Measurements from ENCODE around the gene BCL7C.

DNA sequence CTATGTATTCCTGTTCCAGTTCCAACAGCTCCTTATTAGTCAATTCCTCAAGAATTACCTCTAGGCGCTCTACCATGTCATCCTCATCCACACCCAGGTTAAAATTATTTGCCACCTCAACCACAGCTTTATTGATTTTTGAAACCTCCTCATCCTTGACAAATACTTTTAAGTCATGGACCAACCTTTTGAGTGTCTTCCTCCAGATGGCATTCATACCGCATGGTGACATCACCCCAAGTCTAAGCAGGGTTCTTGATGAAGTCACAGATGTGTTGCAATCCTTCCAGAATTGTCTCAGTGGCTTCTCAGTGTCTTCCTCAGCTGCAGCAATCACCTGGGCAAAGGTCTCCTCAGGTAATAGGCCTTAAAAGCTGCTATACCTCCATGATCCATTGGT, 40.1 kb downstream of the BCL7C start:
- TF ChIP-seq, protein P1, sequence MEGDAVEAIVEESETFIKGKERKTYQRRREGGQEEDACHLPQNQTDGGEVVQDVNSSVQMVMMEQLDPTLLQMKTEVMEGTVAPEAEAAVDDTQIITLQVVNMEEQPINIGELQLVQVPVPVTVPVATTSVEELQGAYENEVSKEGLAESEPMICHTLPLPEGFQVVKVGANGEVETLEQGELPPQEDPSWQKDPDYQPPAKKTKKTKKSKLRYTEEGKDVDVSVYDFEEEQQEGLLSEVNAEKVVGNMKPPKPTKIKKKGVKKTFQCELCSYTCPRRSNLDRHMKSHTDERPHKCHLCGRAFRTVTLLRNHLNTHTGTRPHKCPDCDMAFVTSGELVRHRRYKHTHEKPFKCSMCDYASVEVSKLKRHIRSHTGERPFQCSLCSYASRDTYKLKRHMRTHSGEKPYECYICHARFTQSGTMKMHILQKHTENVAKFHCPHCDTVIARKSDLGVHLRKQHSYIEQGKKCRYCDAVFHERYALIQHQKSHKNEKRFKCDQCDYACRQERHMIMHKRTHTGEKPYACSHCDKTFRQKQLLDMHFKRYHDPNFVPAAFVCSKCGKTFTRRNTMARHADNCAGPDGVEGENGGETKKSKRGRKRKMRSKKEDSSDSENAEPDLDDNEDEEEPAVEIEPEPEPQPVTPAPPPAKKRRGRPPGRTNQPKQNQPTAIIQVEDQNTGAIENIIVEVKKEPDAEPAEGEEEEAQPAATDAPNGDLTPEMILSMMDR (conservative IDR thresholded peaks at IDR 0.05; ENCODE audit: low read depth, low read length), result no peak
- TF ChIP-seq EZH2 (IDR thresholded peaks at IDR 0.05; ENCODE audit: borderline replicate concordance, low read depth, low read length, poor library complexity, severe bottlenecking), result no peak
